ENCODE data around the gene YTHDF2.
"Not testable (repeated sequence)": the region's sequence is repeated elsewhere in the genome, so short reads cannot be mapped to it uniquely, and the experiment has no call there.

The YTHDF2 gene

GRCh38 chr1:28736450-28737306 is at the start of gene YTHDF2:
TSS of gene YTHDF2 (plus strand) at chr1:28736940. CDS start at chr1:28737121, 181 bp downstream.
- peak; percentile 99 for DNase-seq (ENCODE audit: low read depth)

GRCh38 chr1:28691627-28692026 is 45.1 kb upstream of the YTHDF2 start:
- not testable (repeated sequence) for DNase-seq (ENCODE audit: low read depth)

DNA sequence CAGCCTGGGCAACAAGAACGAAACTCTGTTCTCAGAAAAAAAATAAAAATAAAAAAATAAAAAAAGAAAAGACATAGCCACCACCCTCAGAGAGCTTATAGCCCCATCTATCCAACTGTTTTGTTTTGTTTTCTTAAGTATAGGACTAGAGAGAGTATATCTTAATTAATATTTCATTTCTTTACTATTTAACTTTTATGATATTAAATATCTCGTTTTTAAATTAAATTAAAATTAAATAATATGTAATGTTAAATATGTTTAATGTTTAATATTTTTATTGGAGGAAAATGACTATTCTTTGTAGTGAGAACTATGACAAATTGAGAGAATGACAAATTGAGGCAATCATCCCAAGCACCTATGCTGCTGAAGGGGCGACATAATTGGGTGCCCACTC is 33.1 kb upstream of the YTHDF2 start:
- DNase-seq (ENCODE audit: low read depth), result no peak

DNA sequence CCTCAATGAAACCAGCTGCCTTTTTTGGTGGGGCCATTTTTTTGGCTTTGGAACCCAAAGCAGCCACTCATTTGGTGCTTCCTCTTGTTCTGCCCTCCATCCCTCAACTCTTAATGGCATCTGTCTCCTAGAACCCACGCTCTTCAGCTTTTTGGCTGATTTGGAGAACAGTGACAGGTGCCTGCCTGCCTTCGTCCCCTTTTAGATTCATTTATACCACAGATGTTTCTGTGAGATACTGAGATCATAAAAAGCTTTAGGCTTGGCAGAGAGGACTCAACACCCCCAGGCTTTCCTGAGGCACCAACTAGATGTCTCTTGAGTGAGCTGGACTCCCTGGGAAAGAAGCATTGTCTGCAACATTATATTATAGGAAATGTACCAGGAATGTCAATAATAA is 20.4 kb upstream of the YTHDF2 start:
- no peak for DNase-seq (ENCODE audit: low read depth)

DNA sequence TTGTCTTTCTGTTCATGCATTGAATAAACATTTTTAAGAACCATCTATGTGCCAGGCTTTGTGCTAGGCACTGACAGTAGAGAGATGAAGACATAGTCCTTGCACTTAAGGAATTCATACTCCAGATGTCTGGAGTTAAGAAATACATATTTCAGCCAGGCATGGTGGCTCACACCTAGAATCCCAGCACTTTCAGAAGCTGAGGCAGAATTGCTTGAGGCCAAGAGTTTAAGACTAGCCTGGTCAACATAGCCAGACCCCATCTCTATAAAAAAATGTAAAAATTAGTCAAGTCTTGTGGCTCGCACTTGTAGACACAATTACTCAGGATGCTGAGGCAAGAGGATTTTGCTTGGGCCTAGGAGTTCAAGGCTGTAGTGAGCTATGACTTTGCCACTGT is 18.6 kb upstream of the YTHDF2 start:
- no peak for DNase-seq (ENCODE audit: low read depth)

GRCh38 chr1:28718586-28719331 is 18.0 kb upstream of the YTHDF2 start:
- no peak for DNase-seq (ENCODE audit: low read depth)

- no peak for DNase-seq (ENCODE audit: low read depth)
Observed at GRCh38 chr1:28719332-28719619, 17.5 kb upstream of the YTHDF2 start.

DNA sequence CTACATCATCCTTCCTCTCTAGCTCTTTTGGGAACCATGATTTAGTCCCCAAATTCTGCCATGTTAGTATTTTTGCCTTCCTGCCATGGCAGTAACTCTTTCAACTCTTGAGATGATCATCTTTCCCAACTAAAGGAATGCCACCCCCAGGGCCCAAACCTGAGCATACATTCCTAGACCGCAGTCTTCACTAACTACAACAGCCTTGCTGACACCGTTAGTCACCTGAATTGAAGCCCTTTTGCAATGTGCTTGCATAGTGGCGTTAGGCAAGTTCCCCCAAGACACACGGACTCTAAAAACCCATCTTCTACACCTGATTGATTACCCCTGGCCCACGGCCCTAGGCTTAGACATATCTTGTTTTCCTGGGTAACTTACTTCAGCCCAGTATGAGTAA is 16.4 kb upstream of the YTHDF2 start:
- DNase-seq (ENCODE audit: low read depth), result no peak

DNA sequence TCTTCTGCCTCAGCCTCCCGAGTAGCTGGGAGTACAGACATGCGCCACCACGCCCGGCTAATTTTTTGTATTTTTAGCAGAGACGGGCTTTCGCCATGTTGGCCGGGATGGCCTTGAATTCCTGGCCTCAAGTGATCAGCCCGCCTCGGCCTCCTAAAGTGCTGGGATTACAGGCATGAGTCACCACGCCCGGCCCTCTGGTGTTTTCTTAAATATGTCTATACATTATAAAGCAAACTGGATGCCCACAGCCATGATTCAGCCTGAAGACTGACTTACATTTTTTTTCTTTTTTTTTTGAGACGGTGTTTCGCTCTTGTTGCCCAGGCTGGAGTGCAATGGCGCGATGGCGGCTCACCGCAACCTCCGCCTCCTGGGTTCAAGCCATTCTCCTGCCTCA is 14.8 kb upstream of the YTHDF2 start:
- DNase-seq (ENCODE audit: low read depth), result not testable (repeated sequence)

DNA sequence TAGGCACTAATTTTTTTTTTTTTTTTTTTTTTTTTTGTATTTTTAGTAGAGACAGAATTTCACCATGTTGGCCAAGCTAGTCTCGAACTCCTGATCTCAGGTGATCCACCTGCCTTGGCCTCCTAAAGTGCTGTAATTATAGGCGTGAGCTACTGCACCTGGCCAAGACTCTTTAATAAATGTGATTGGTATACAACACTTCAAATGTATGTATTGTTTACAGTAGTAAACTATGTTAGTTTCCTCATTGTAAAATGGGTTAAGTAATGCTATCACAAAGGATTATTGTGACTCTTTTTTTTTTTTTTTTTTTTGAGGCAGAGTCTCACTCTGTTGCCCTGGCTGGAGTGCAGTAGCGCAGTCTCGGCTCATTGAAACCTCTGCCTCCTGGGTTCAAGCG is 11.4 kb upstream of the YTHDF2 start:
- DNase-seq (ENCODE audit: low read depth), result not testable (repeated sequence)

- DNase-seq (ENCODE audit: low read depth), result no peak
Observed at GRCh38 chr1:28735961-28736449, 735 bp upstream of the YTHDF2 start.

GRCh38 chr1:28737307-28738132 is 780 bp downstream of the YTHDF2 start:
- peak; percentile 45 for DNase-seq (ENCODE audit: low read depth)

DNA sequence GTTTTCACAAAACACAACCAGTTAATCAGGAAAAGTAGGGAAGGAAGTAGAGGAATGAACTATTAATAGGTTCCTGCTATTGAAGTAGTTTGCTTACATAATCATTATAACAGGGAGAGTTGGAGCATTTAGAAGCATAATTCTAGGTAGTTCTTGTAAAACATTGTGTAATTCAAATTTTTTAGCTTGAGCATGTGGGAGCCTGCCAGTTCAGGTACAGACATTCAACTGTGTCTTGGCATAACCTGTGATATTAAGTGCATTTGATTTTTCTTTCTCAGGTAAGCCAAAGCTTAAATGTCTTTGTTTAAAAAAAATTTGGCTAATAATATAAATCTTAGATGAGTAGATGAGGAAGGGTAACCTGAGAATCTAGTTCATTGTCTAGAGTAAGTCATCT is 3.4 kb downstream of the YTHDF2 start:
- DNase-seq (ENCODE audit: low read depth), result no peak

- no peak for DNase-seq (ENCODE audit: low read depth)
Observed at GRCh38 chr1:28744184-28744583, 7.4 kb downstream of the YTHDF2 start.

DNA sequence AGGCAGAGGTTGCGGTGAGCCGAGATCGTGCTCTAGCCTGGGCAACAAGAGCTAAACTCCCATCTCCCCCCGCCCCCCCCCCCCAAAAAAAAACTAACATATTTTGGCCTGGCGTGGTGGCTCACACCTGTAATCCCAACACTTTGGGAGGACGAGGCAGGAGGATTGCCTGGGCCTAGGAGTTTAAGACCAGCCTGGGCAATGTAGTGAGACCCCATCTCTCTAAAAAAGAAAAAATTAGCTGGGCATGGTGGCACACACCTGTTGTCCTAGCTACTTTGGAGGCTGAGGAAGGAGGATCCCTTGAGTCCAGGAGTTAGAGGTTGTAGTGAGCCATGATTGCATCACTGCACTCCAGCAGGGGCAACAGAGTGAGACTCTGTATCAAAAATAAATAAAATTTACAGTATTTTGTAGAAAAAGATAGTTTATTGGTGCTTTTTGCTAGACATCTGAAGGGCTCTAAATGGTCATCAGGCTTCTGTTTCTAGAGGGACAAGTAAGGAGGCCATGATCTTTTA is 9.0 kb downstream of the YTHDF2 start:
- DNase-seq (ENCODE audit: low read depth), result no peak

DNA sequence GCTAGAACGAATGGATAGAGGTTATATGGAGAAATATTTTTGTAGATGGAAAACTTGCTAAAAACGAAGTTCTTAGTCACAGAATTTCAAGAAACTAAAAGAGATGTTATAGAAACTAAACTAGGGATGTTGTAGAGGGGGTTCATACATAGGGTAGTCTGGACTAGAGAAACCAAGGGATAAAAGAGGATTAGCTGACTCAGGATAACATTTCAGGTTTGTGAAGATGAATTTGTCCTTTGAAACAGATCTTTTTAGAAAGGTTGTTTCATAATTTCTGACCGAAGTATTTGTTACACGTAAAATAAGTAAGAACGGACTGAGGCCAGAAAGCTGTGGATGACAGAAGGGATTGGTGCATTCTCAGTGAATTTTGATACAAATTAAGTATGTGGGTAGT is 13.6 kb downstream of the YTHDF2 start:
- DNase-seq (ENCODE audit: low read depth), result no peak

- DNase-seq (ENCODE audit: low read depth), result not testable (repeated sequence)
Observed at GRCh38 chr1:28750771-28751294, 14.1 kb downstream of the YTHDF2 start.

DNA sequence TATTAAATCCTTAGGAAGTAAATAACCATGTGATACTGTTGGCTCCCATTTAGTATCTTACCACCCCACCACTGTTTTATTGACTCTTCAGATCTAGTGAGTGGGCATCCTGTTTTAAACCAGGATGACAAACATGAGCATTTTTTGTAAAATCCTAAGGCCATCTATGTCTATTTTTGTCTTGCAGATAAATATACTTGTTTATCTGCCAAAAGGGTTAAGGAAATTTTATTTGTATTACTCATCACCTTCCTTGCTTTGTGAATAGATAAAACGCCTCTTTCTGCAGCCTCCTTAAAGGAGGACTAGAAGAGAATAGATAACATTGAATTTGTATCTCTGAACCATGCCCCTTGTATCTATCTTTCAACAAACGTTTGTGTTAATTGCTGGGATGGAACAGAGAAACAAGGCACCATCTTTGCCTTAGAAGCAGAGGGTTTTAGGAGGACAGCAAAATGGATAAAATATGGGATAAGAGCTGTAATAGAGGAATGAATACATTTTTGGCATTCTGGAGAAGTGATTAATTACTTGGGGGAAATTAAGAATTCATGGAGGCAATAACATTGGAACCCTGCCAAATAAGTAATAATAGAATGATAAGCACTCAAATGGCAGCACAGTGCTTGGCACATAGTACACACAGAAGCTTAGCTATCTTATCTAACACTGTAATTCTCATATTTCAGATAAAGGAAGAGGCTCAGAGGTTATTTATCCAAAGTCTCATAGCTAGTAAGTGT is 14.7 kb downstream of the YTHDF2 start:
- DNase-seq (ENCODE audit: low read depth), result no peak

- DNase-seq (ENCODE audit: low read depth), result no peak
Observed at GRCh38 chr1:28755701-28756100, 19.0 kb downstream of the YTHDF2 start.

DNA sequence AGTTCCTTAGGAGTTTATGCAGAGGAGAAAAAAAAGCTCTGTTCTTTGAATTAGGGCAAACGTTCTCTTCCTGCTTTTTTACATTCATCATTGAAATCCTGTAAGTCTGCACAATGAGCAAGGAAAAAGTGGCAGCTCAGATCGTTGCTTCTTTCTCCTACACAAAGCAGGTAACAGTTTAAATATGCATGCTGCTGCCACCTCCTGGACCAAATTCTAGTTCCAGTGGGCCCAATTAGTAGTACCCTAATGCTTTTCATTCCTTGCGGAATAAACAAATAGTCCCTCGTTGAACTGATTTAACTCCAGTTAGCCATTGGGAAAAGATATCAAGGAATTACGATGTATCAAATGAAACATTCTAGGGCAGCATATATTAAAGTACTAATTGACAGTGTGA is 20.1 kb downstream of the YTHDF2 start:
- no peak for DNase-seq (ENCODE audit: low read depth)

DNA sequence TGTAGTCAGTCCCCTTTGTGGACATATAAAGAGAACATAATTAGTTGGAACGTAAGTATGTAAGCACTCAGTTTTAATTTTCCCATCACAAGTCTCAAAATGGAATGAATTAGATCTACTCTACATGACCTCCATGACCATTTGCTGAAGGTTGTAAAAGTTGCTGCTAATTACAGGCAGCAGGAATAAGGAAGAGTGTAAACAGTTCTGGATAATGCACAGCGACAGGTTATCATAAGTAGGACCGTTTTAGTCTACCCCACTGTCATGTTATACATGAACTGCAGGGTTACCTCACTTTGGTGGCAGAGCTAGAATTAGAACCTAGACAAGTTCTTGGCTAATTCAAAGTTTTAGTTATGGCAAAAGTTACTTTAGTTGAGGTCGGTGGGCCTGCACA is 21.7 kb downstream of the YTHDF2 start:
- DNase-seq (ENCODE audit: low read depth), result no peak

Data from activated T-helper 9 cell treated with anti-CD3 and anti-CD28 coated beads, Interleukin-2, amount 50 U/mL, for 16 hours (primary cell).